ENCODE data around the gene CPO. TPM values are rescaled to one million over a fixed set of nuclear protein-coding genes. Genes with fewer than 3 reads are reported as not detected.

CPO gene
- not detected in 5 replicates for total RNA-seq (2022; extraction: Qiagen RNA extraction; ENCODE audit: low read depth)

GRCh38 chr2:206939340-206939739 lies at the start of gene CPO:
CPO (plus strand) TSS chr2:206939518; CDS start chr2:206939600, 82 bp downstream.

Other genes starting within 250 kb of the CPO start
- not detected in 5 replicates for gene DYTN, start 221.1 kb upstream of the CPO start, total RNA-seq (2022; extraction: Qiagen RNA extraction; ENCODE audit: low read depth)
- gene MDH1B, start 174.2 kb upstream of the CPO start, total RNA-seq (2022; extraction: Qiagen RNA extraction; ENCODE audit: low read depth) = 1.1 to 3.0 TPM (median 1.2 TPM) in 5 replicates
- 17.6 to 39.4 TPM (median 35.7 TPM) in 5 replicates for gene FASTKD2, start 173.9 kb upstream of the CPO start, total RNA-seq (2022; extraction: Qiagen RNA extraction; ENCODE audit: low read depth)
- gene KLF7, start 226.4 kb downstream of the CPO start, total RNA-seq (2022; extraction: Qiagen RNA extraction; ENCODE audit: low read depth) = 17.2 to 27.2 TPM (median 22.6 TPM) in 5 replicates